Measurements from ENCODE around the gene PTGER4.
"Not testable (repeated sequence)": the region's sequence is repeated elsewhere in the genome, so short reads cannot be mapped to it uniquely, and the experiment has no call there.

The PTGER4 gene

GRCh38 chr5:40656091-40656490 is 23.6 kb upstream of the PTGER4 start:
- H3K27me3 Mint-ChIP-seq; ATAC-seq; DNase-seq; H3K27ac Mint-ChIP-seq; H3K4me3 Mint-ChIP-seq; H3K36me3 Mint-ChIP-seq (ENCODE audit: low read depth); H3K9me3 Mint-ChIP-seq: not testable (repeated sequence)
- H3K4me1 Mint-ChIP-seq = peaks cover 50% of the 10 kb centered on the region

GRCh38 chr5:40656766-40657165 is 22.9 kb upstream of the PTGER4 start:
- no peak for ATAC-seq
- no peak for DNase-seq
- Mint-ChIP-seq H3K27me3 (no peaks in the 10 kb centered on the region), H3K4me3 (no peak overlapping the region), H3K36me3 (ENCODE audit: low read depth) (no peaks in the 10 kb centered on the region), H3K4me1 (peaks cover 50% of the 10 kb centered on the region), H3K27ac (no peak overlapping the region), H3K9me3 (no peaks in the 10 kb centered on the region)

- Mint-ChIP-seq H3K9me3 (no peaks in the 10 kb centered on the region), H3K36me3 (ENCODE audit: low read depth) (no peaks in the 10 kb centered on the region), H3K27me3 (no peaks in the 10 kb centered on the region), H3K4me3 (no peak overlapping the region), H3K4me1 (peaks cover 11% of the 10 kb centered on the region), H3K27ac (no peak overlapping the region)
- ATAC-seq = no peak
- DNase-seq = no peak
Measured at GRCh38 chr5:40660751-40661150, 19.0 kb upstream of the PTGER4 start.

GRCh38 chr5:40665635-40666298 is 13.9 kb upstream of the PTGER4 start:
- Mint-ChIP-seq H3K9me3 (no peaks in the 10 kb centered on the region), H3K4me1 (peaks cover 22% of the 10 kb centered on the region), H3K36me3 (ENCODE audit: low read depth) (no peaks in the 10 kb centered on the region), H3K27me3 (no peaks in the 10 kb centered on the region), H3K4me3 (no peak overlapping the region), H3K27ac (no peak overlapping the region)
- ATAC-seq (no peak), DNase-seq (no peak)

DNA sequence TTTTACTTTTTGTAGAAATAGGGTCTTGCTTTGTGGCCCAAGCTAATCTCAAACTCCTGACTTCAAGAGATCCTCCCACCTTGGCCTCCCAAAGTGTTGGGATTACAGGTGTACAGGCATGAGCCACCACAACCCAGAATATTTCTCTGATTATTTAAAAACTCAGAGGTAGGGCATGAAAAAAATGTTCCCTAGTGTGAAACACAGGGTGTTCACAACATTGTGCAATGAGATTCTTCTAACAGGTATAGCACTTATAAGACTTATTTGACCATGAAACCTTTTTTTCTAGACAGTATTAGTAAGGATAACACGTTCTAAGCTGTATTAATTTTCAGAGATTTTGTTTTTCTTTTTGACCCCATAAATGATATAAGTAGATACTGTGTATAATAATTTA is 13.1 kb upstream of the PTGER4 start:
- Mint-ChIP-seq H3K9me3 (no peaks in the 10 kb centered on the region), H3K36me3 (ENCODE audit: low read depth) (no peaks in the 10 kb centered on the region), H3K4me1 (peaks cover 29% of the 10 kb centered on the region), H3K4me3 (no peak overlapping the region), H3K27ac (no peak overlapping the region), H3K27me3 (no peaks in the 10 kb centered on the region)
- ATAC-seq (no peak), DNase-seq (no peak)

DNA sequence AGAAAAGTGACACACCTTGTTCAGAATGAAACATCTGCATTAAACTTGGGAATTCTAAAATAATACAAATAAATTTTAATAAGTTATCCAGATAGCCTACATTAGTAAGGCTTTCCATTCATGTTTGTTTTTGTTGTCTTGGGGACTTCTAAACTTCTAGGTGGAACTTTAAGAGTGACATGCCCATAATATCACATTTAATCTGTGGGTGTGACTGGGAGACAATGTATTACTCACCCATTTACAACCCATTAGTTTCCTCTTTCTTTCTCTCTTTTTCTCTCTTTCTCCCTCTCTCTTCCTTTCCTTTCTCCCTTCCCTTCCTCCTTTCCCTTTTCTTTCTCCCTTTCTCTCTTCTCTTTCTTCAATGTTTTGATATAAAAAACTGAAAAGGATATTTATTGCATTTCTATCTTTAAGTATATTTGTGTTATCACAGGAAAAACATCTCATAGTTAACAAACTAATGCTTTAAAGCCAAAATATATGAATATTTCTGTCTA is 12.5 kb upstream of the PTGER4 start:
- Mint-ChIP-seq H3K4me3 (no peak overlapping the region), H3K4me1 (peaks cover 30% of the 10 kb centered on the region), H3K27ac (no peak overlapping the region), H3K27me3 (no peaks in the 10 kb centered on the region), H3K36me3 (ENCODE audit: low read depth) (no peaks in the 10 kb centered on the region), H3K9me3 (no peaks in the 10 kb centered on the region)
- no peak for ATAC-seq
- DNase-seq = no peak

DNA sequence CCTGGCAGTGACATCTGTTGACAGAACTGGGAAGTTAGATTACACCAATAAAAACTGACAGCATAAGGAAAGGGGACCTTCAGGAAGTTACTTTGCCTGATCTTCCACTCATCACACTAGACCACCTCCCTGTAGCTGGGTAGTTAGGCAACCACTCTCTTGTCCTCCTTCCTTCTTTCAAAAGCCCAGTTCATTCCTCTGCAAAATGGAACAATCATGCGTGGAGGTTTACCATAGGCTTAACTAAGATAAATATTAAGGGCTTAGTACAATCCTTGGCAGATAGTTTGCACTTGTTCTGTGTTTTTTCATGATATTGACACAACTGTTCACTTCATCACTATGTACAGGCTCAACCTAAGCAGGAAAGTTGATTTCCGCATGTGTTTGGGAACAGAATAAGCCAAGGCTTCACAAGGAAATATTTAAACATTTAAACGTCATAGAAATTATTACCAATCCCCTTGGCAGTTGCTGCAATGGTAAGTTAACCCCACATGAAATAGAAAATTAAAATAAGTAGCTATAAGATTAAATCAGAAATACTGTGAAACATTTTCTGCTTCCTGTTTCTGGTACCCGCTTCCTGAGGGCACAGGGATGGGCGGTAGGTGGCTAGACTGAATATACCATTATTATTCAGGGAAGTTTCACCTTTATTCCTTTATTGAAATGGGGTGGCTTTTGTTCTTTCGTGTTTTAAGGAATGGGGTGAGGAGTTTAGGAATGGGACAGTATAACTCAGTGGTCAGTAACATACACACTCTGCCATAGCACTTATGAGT is 9.9 kb upstream of the PTGER4 start:
- H3K27ac Mint-ChIP-seq = no peak overlapping the region
- H3K27me3 Mint-ChIP-seq = no peaks in the 10 kb centered on the region
- no peak for ATAC-seq
- H3K4me1 Mint-ChIP-seq = peaks cover 52% of the 10 kb centered on the region
- H3K4me3 Mint-ChIP-seq = no peak overlapping the region
- DNase-seq = no peak
- H3K36me3 Mint-ChIP-seq (ENCODE audit: low read depth) = no peaks in the 10 kb centered on the region
- H3K9me3 Mint-ChIP-seq = no peaks in the 10 kb centered on the region

DNA sequence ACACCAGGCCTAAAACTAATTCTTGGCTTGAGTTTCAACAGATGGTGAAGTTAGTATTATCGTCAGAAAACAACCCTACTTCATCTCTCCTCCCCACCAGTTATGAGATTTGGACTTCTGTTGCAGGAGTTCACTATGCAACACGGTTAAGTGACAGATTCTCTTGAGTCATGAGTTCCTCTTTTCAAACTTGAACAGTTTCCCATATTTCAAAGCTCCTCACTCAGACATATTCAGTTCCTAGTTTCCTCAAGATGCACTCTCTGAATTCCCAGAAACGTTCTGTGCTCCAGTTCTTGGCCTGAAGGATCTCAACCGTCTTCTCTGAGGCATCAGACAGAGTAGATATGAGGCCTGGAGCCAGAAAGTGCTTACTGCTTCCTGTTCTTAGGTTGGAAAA is 7.3 kb upstream of the PTGER4 start:
- no peaks in the 10 kb centered on the region for H3K36me3 Mint-ChIP-seq (ENCODE audit: low read depth)
- no peak overlapping the region for H3K27ac Mint-ChIP-seq
- H3K4me1 Mint-ChIP-seq = peaks cover 75% of the 10 kb centered on the region
- ATAC-seq = no peak
- no peak for DNase-seq
- no peaks in the 10 kb centered on the region for H3K9me3 Mint-ChIP-seq
- no peaks in the 10 kb centered on the region for H3K27me3 Mint-ChIP-seq
- H3K4me3 Mint-ChIP-seq = no peak overlapping the region

GRCh38 chr5:40674661-40675235 is 5.0 kb upstream of the PTGER4 start:
- no peak overlapping the region for H3K4me3 Mint-ChIP-seq

DNA sequence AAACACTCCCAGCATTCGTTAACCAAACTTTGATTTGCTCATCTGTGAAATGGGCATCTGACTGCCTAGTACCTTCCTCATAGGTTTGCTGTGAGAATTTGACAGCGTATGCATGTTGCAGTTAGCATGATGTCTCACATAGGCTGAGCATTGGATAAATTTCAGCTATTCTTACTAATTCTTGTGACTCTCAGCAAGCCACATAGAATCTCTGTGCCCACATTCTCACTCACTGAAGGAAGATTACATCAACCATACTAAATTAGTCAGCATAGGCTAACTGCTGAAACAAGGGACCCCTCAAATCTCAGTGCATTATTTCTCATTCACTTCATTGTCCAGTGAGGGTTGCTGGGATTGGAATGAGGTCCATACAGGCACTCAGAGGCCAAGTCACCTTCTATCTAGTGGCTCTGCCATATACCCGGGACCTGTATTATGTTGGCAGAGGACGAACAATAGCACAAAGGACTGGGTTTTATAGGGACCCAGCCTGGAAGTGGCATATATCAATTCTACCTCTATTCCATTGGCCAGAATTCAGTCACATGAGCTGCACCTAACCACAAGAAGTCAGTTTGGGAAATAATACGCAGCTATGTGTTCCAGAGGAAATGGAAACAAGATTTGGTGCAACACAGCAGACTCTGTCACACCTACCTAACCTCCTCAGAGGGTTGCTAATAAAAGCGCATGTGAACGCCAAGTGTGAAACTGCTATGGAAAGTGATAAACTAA is 4.2 kb upstream of the PTGER4 start:
- ATAC-seq (peak; percentile 34), DNase-seq (no peak)
- Mint-ChIP-seq H3K27me3 (no peaks in the 10 kb centered on the region), H3K4me1 (peaks cover 74% of the 10 kb centered on the region), H3K4me3 (peak overlapping the region; percentile 16), H3K36me3 (ENCODE audit: low read depth) (peaks cover 3% of the 10 kb centered on the region), H3K9me3 (no peaks in the 10 kb centered on the region), H3K27ac (peak overlapping the region; percentile 83)

More at GRCh38 chr5:40674661-40675235, 5.0 kb upstream of the PTGER4 start:
- ATAC-seq (no peak), DNase-seq (no peak)
- Mint-ChIP-seq H3K36me3 (ENCODE audit: low read depth) (no peaks in the 10 kb centered on the region), H3K27ac (no peak overlapping the region), H3K27me3 (no peaks in the 10 kb centered on the region), H3K9me3 (no peaks in the 10 kb centered on the region), H3K4me1 (peaks cover 83% of the 10 kb centered on the region)

GRCh38 chr5:40676613-40677343 is 2.9 kb upstream of the PTGER4 start:
- no peaks in the 10 kb centered on the region for H3K27me3 Mint-ChIP-seq
- no peak for DNase-seq
- H3K36me3 Mint-ChIP-seq (ENCODE audit: low read depth) = peaks cover 15% of the 10 kb centered on the region
- no peaks in the 10 kb centered on the region for H3K9me3 Mint-ChIP-seq
- H3K27ac Mint-ChIP-seq = peak overlapping the region; percentile 39
- peaks cover 66% of the 10 kb centered on the region for H3K4me1 Mint-ChIP-seq
- no peak for ATAC-seq
- H3K4me3 Mint-ChIP-seq = peak overlapping the region; percentile 43

DNA sequence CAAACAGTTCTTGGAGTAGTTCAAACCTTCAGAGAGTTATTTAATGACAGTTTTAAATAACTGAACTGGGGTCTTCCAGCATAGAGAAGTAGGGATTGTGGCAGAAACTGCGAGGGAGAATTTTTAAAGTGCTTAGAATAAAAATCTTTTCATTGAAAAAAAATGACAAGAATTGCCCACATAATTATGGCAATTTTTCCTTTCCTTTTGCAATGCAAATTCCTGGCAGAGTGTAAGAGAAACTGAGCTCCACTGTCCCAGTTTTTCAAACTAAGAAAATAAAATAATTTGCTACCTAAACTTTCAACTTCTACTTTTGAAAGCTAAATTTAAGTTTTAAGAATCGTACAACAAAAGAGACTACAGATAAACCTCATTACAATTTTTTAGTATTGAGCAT is 2.3 kb upstream of the PTGER4 start:
- no peak overlapping the region for H3K27ac Mint-ChIP-seq

GRCh38 chr5:40678026-40678425 is 1.7 kb upstream of the PTGER4 start:
- H3K4me3 Mint-ChIP-seq = peak overlapping the region; percentile 88
- H3K27me3 Mint-ChIP-seq = no peaks in the 10 kb centered on the region
- H3K27ac Mint-ChIP-seq = peak overlapping the region; percentile 72
- ATAC-seq (no peak), DNase-seq (no peak)
- H3K9me3 Mint-ChIP-seq = no peaks in the 10 kb centered on the region
- peaks cover 27% of the 10 kb centered on the region for H3K36me3 Mint-ChIP-seq (ENCODE audit: low read depth)
- H3K4me1 Mint-ChIP-seq = peaks cover 57% of the 10 kb centered on the region

More for the DNA sequence above, 2.3 kb upstream of the PTGER4 start:
- no peaks in the 10 kb centered on the region for H3K9me3 Mint-ChIP-seq
- no peaks in the 10 kb centered on the region for H3K27me3 Mint-ChIP-seq
- peak overlapping the region; percentile 43 for H3K4me3 Mint-ChIP-seq
- peaks cover 22% of the 10 kb centered on the region for H3K36me3 Mint-ChIP-seq (ENCODE audit: low read depth)
- ATAC-seq (no peak), DNase-seq (no peak)
- peaks cover 63% of the 10 kb centered on the region for H3K4me1 Mint-ChIP-seq
